H54 (cell line): Measurements from ENCODE around the gene RAB7B.
"Not testable (repeated sequence)": the region's sequence is repeated elsewhere in the genome, so short reads cannot be mapped to it uniquely, and the experiment has no call there.

Source experiments
- DNase-seq: peaks from one replicate; pipeline ENCODE4 v3.0.0; 2011; ENCODE audit warnings: low spot score, mixed read lengths; ENCODE audit not compliant: insufficient read length
- FAIRE-seq: peaks from 3 replicates; lab custom pipeline; 2011; peaks lifted over from hg19 to GRCh38; lab: Jason Lieb, UNC
- POLR2A ChIP-seq: IDR thresholded peaks from 2 replicates; pipeline ENCODE4 v1.6.1; 2011; ENCODE audit warnings: low read depth, mild to moderate bottlenecking, low read length

Gene RAB7B

GRCh38 chr1:206012086-206012859 is 9.1 kb upstream of the RAB7B start:
- DNase-seq (no peak), FAIRE-seq (no peak)
- TF ChIP-seq POLR2A: no peak

GRCh38 chr1:206011057-206011456 is 7.9 kb upstream of the RAB7B start:
- no peak for TF ChIP-seq POLR2A
- DNase-seq (no peak), FAIRE-seq (no peak)

GRCh38 chr1:206010060-206010459 is 6.9 kb upstream of the RAB7B start:
- DNase-seq (no peak), FAIRE-seq (no peak)
- TF ChIP-seq POLR2A: no peak

- TF ChIP-seq POLR2A: no peak
- FAIRE-seq: no peak
Measured at GRCh38 chr1:206006946-206007345, 3.8 kb upstream of the RAB7B start.

GRCh38 chr1:206005778-206006180 is 2.6 kb upstream of the RAB7B start:
- no peak for DNase-seq
- FAIRE-seq: no peak

More at GRCh38 chr1:206006946-206007345, 3.8 kb upstream of the RAB7B start:
- DNase-seq: no peak

GRCh38 chr1:206005234-206005633 is 2.0 kb upstream of the RAB7B start:
- DNase-seq (no peak), FAIRE-seq (no peak)
- TF ChIP-seq POLR2A: no peak

More at GRCh38 chr1:206005778-206006180, 2.6 kb upstream of the RAB7B start:
- no peak for TF ChIP-seq POLR2A

GRCh38 chr1:206004826-206005225 is 1.6 kb upstream of the RAB7B start:
- FAIRE-seq (no peak), DNase-seq (no peak)
- TF ChIP-seq POLR2A: no peak

GRCh38 chr1:206003854-206004800 is 932 bp upstream of the RAB7B start:
- no peak for FAIRE-seq
- DNase-seq: no peak
- TF ChIP-seq POLR2A: no peak

- no peak for TF ChIP-seq POLR2A
- no peak for FAIRE-seq
- no peak for DNase-seq
Measured at GRCh38 chr1:206002160-206002559, 1.0 kb downstream of the RAB7B start.

GRCh38 chr1:206001476-206001888 is 1.7 kb downstream of the RAB7B start:
- DNase-seq (peak; percentile 85), FAIRE-seq (no peak)
- TF ChIP-seq POLR2A: no peak

GRCh38 chr1:206000641-206001339 is 2.4 kb downstream of the RAB7B start:
- no peak for TF ChIP-seq POLR2A
- FAIRE-seq: no peak
- DNase-seq: no peak

GRCh38 chr1:205998457-205999241 is 4.5 kb downstream of the RAB7B start:
- DNase-seq (no peak), FAIRE-seq (no peak)
- TF ChIP-seq POLR2A: no peak

- FAIRE-seq, DNase-seq: not testable (repeated sequence)
Measured at GRCh38 chr1:205996641-205997040, 6.6 kb downstream of the RAB7B start.
